ENCODE measurements around the gene TRIP13. TPM values are rescaled to one million over a fixed set of nuclear protein-coding genes. Genes with fewer than 3 reads are reported as not detected.

Gene TRIP13
- total and polyA plus RNA-seq, 10 of the 15 experiments (the other 5 are each of a cell fraction or from before 2014, with no cell fraction given), result 15.1 to 64.9 (median 32.2) TPM

DNA sequence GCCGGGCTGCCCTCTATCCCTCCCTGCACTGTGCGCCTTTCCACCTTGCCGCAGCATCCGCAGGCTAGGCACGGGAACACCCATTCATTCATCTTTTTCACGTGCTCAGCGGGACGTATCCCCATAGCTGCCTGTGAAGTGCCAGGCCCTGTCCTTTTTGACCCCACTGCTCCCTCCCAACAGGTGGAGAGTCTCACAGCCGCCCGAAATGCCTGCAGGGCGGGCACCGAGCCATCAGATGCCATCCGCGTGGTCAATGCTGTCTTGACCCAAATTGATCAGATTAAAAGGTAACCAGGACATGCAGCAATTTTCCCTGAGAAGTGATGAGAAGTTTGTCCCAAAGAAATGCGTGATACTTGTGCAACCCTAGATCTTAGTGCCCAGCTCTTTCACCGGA, 15.5 kb downstream of the TRIP13 start:
- no peak overlapping the region for H3K9ac ChIP-seq (ENCODE audit: control insufficient read depth, insufficient read depth, low read length)
- no TSS peak for BruUV-seq (replicated peaks)
- ChIA-PET CTCF (no interaction called here), SMC1A (ENCODE audit: uncharacterized antibody, unreplicated experiment) (no interaction called here), POLR2A (no interaction called here), RAD21 (ENCODE audit: unreplicated experiment) (no interaction called here)
- H3K9me3 ChIP-seq (replicated peaks; ENCODE audit: control insufficient read depth, insufficient read depth, low read length), result no peaks in the 10 kb centered on the region
- H3K4me2 ChIP-seq (ENCODE audit: control insufficient read depth, insufficient read depth), result no peak overlapping the region
- no peaks in the 10 kb centered on the region for H3K27me3 ChIP-seq (replicated peaks in 1 of 2; ENCODE audit: control insufficient read depth in 2 of 2, insufficient read depth in 2 of 2, low read length in 1 of 2)
- H2AFZ ChIP-seq (ENCODE audit: control insufficient read depth, low read depth, low read length), result no peak overlapping the region
- no peak for DNase-seq (ENCODE audit: low read depth, low spot score)
- no peaks in the 10 kb centered on the region for H3K79me2 ChIP-seq (ENCODE audit: control insufficient read depth, insufficient read depth, low read length)
- intact Hi-C loops (cut with micrococcal nuclease; ENCODE audit: unreplicated experiment), result no loop called here
- no peaks in the 10 kb centered on the region for H4K20me1 ChIP-seq (ENCODE audit: control insufficient read depth, insufficient read depth)
- 97% methylated on average over 16 of the region's 16 CpGs for WGBS (ENCODE audit: insufficient coverage, insufficient replicate concordance, low lambda C conversion rate, missing lambda C conversion rate)
- in situ Hi-C loops (cut with MboI), result no loop called here
- H3K36me3 ChIP-seq (ENCODE audit: control insufficient read depth in 2 of 2, insufficient read depth in 2 of 2, low read length in 1 of 2), result peaks cover 11 to 16% of the 10 kb centered on the region in 2 experiments; a peak in 3 of 4 replicates
- no peak for FAIRE-seq
- no peak for ATAC-seq
- H3K4me1 ChIP-seq (ENCODE audit: control insufficient read depth, insufficient read depth, low read length), result no peaks in the 10 kb centered on the region
- H3K4me3 ChIP-seq, result no peak overlapping the region
- TF ChIP-seq, protein P1, sequence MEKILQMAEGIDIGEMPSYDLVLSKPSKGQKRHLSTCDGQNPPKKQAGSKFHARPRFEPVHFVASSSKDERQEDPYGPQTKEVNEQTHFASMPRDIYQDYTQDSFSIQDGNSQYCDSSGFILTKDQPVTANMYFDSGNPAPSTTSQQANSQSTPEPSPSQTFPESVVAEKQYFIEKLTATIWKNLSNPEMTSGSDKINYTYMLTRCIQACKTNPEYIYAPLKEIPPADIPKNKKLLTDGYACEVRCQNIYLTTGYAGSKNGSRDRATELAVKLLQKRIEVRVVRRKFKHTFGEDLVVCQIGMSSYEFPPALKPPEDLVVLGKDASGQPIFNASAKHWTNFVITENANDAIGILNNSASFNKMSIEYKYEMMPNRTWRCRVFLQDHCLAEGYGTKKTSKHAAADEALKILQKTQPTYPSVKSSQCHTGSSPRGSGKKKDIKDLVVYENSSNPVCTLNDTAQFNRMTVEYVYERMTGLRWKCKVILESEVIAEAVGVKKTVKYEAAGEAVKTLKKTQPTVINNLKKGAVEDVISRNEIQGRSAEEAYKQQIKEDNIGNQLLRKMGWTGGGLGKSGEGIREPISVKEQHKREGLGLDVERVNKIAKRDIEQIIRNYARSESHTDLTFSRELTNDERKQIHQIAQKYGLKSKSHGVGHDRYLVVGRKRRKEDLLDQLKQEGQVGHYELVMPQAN (conservative IDR thresholded peaks at IDR 0.05), result no peak
- TF ChIP-seq RFX5 (IDR thresholded peaks at IDR 0.05; ENCODE audit: low read depth, low read length), result no peak
- no peak for TF ChIP-seq ZBED1 (IDR thresholded peaks at IDR 0.05; ENCODE audit: borderline replicate concordance)
- TF ChIP-seq TARDBP (IDR thresholded peaks at IDR 0.05; ENCODE audit: borderline replicate concordance), result no peak
- TF ChIP-seq ZNF274 (IDR thresholded peaks at IDR 0.05; ENCODE audit: insufficient read depth, insufficient read length), result no peak
- no peak for TF ChIP-seq E2F8 (IDR thresholded peaks at IDR 0.05; ENCODE audit: low read depth, partially characterized antibody)
- no peak for TF ChIP-seq BMI1 (IDR thresholded peaks at IDR 0.05; ENCODE audit: borderline replicate concordance)
- TF ChIP-seq NBN (IDR thresholded peaks at IDR 0.05), result no peak
- no peak for TF ChIP-seq CREM (IDR thresholded peaks at IDR 0.05; ENCODE audit: low read depth)
- H3K27ac ChIP-seq (ENCODE audit: control insufficient read depth, insufficient read depth), result no peak overlapping the region

Measured in GM12878 (cell line).